Stimulated activated CD4-positive, alpha-beta T cell treated with anti-CD3 and anti-CD28 coated beads, Interleukin-4, amount 100 ng/mL, for 48 hours (primary cell): ENCODE results near the gene CYTIP.
A peak's percentile ranks its signal among the peaks of the same experiment; 100 is the strongest.
"Not testable (repeated sequence)": the region's sequence is repeated elsewhere in the genome, so short reads cannot be mapped to it uniquely, and the experiment has no call there.

Source experiments
- DNase-seq, 2 donors: peaks; one replicate each; pipeline ENCODE4 v3.0.0-alpha.2; 2020; ENCODE audit warnings: low read depth in 2 of 2

CYTIP gene

GRCh38 chr2:157424374-157424773 is 19.5 kb downstream of the CYTIP start:
- DNase-seq = no peak

- DNase-seq = no peak
These were observed 21.9 kb downstream of the CYTIP start for GRCh38 chr2:157421964-157422363.

- no peak for DNase-seq
These were observed 22.5 kb downstream of the CYTIP start for GRCh38 chr2:157421331-157421944.

- DNase-seq = no peak
These were observed 23.0 kb downstream of the CYTIP start for GRCh38 chr2:157420771-157421323.

GRCh38 chr2:157419031-157419575 is 24.8 kb downstream of the CYTIP start:
- DNase-seq = no peak

- DNase-seq = no peak
These were observed 25.6 kb downstream of the CYTIP start for GRCh38 chr2:157418239-157418641.

GRCh38 chr2:157415591-157416101 is 28.2 kb downstream of the CYTIP start:
- DNase-seq = no peak

- DNase-seq = no peak
These were observed 29.8 kb downstream of the CYTIP start for GRCh38 chr2:157414050-157414449.

GRCh38 chr2:157413326-157414035 is 30.4 kb downstream of the CYTIP start:
- peak in 1 of 2 donors; percentile 28 for DNase-seq

GRCh38 chr2:157411624-157412336 is 32.1 kb downstream of the CYTIP start:
- no peak for DNase-seq

GRCh38 chr2:157405398-157405797 is 38.5 kb downstream of the CYTIP start:
- DNase-seq = not testable (repeated sequence)

- DNase-seq = no peak
These were observed 39.5 kb downstream of the CYTIP start for GRCh38 chr2:157404363-157404762.

- DNase-seq = not testable (repeated sequence)
These were observed 40.9 kb downstream of the CYTIP start for GRCh38 chr2:157402801-157403485.

- DNase-seq = no peak
These were observed 48.1 kb downstream of the CYTIP start for GRCh38 chr2:157395811-157396210.

- DNase-seq = no peak
These were observed 49.0 kb downstream of the CYTIP start for GRCh38 chr2:157394928-157395327.

- no peak for DNase-seq
These were observed 50.5 kb downstream of the CYTIP start for GRCh38 chr2:157393348-157393747.

GRCh38 chr2:157388827-157389226 is 55.1 kb downstream of the CYTIP start:
- DNase-seq = no peak

GRCh38 chr2:157386747-157387146 is 57.1 kb downstream of the CYTIP start:
- DNase-seq = no peak

- DNase-seq = no peak
These were observed 57.6 kb downstream of the CYTIP start for GRCh38 chr2:157386247-157386646.

GRCh38 chr2:157377861-157378260 is 66.0 kb downstream of the CYTIP start:
- no peak for DNase-seq

- DNase-seq = no peak
These were observed 67.8 kb downstream of the CYTIP start for GRCh38 chr2:157376041-157376440.
